CD4-positive, alpha-beta T cell treated with Interleukin-15 for 4 hours (primary cell): ENCODE data around the gene ATG3.
"Not testable (repeated sequence)": the region's sequence is repeated elsewhere in the genome, so short reads cannot be mapped to it uniquely, and the experiment has no call there.

Source experiments
- DNase-seq: peaks from one replicate; pipeline ENCODE4 v3.0.0-alpha.2; 2020; ENCODE audit warnings: low spot score

Gene ATG3

DNA sequence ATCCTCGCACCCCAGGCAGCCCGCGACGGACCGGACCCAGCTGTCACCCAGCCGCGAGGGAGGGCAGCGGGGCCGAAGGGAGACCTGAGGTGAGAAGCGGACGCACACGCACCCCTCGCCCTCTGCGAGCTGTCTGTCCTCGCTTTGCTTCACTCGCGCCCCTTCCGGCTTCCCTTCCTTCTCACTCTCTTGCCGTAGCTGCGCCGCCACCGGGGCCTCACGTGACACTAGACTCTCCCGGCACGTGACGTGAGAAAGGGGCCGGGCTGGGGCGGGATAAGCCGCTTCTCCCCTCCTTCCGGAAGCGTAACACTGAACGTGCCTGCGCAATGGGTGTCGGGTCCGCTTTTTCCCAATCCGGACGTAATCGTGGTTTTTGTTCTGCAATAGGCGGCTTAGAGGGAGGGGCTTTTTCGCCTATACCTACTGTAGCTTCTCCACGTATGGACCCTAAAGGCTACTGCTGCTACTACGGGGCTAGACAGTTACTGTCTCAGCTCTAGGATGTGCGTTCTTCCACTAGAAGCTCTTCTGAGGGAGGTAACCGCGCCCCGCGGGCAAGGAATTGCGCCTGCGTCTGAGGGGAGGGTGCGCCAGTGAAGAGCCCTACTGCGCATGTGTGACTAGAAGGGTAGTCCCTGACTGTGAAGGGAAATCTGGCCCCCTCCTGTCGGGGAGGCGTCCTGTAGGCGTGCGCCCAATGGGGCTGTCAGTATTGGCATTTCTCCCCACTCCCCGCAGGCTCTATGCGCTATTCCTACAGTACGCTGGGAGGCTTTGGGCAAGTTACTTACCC lies at the start of gene ATG3, which contains the start of gene SLC35A5:
Gene ATG3 (minus strand): TSS at position 229 of the 796 bp plus-strand sequence. CDS start 434 bp downstream, outside the sequence.
Gene SLC35A5 (plus strand): TSS at position 312 of the 796 bp plus-strand sequence. CDS start 1,359 bp downstream, outside the sequence.
- DNase-seq = peak; percentile 99

DNA sequence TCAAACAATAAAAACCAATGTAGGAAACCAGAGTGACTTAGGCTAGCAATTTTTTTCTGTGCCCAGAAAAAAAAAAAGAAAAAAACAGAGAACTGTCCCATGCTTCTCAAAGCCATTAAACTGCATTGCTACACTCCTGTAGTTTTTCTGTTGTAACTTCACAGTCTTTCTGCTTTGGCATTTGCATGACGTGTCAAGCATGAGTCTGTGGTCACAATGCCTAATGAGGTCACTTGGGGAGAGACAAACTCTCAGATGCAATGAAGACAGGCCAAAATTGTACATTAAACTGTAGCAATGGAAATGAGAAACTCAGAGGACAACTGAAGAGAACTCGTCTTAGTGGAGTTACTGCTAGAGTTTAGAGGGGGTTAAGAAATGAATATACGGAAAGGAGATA lies 48.4 kb upstream of the ATG3 start:
- no peak for DNase-seq

DNA sequence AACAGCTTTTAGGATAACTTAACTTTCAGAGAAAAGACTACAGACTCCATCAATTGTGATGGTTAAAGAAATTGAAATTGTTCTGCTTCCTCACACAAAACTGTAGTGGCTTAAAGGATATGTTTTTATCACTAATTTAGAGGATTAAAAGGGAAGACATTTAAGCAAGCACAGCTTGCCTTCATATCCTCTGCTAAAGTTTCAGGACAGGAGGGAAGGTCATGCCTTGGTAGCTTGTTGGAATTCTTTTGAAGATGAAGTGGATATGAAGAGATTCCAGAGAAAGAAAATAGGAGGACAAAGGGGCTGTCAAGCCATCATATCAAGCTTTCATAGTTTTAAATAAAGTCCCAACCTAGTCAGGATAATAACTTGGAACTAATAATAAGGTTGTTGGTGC lies 46.1 kb upstream of the ATG3 start:
- DNase-seq = no peak

DNA sequence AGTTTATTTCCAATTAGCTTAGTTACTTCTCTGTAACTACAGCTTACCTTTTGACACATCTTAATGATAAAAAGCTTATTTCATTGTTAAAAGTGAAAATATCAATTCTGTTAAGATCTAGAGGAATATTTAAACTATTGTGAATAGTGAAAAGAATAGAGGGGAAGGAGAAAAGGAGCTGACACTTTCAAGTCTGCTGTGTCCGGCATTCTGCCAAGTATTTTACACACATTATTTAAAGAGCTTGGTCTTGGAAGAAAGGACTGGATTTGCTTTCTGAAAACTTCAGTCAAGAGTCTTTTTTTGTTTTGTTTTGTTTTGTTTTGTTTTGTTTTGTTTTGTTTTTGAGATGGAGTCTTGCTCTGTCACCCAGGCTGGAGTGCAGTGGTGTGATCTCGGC lies 44.3 kb upstream of the ATG3 start:
- no peak for DNase-seq

DNA sequence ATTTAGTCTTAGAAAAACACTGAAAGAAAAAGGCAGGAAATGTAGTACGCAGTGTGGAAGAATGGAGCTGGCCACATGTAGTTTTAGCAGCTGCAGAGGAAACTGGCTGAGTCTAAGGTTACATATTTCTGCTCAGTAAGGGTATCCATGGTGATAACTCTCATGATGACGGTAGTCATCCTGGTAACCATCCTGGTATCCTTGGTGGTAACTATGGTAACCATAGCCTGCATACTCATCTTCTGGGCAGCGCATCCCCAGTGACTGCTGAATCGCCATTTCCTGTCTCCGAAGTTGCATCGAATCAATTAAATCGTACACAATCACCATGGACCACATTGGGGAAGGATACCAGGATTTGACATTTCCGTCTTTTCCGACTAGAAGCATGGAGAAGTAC lies 43.5 kb upstream of the ATG3 start:
- no peak for DNase-seq

DNA sequence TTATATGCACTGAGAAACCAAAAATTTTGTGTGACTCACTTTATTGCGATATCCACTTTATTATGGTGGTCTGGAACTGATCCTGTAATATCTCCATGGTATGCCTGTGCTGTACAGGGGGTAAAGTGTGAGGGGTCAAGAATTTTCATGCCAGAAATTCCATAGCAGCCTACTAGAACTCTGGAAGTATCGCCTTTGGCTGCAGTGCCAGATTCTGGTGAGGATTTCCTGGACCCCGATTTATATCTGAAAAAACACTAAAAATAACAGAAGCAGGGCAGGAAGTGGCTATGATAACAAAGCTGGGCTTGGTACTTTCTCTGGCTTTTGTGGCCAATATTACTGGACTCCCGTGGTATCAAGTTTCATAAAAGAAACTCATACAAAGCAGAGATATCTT lies 42.8 kb upstream of the ATG3 start:
- no peak for DNase-seq

DNA sequence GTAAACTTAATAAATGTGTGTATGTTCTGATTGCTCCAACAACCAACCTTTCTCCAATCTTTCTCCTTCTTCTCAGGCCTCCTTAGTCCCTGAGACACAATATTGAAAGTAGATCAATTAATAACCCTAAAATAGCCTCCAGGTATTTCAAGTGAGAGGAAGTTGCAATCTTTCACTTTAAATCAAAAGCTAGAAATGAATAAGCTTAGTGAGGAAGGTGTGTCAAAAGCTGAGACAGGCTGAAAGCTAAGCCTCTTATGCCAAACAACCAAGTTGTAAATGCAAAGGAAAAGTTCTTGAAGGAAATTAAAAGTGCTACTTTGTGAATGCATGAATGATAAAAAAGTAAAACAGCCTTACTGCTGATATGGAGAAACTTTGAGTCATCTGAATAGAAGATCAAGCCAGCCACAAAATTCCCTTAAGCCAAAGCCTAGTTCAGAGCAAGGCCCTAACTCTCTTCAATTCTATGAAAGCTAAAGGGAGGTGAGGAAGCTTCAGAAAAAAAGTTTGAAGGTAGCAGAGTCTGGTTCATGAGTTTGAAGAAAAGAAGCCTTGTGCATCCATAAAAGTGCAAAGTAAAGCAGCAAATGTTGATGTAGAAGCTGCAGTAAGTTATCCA lies 40.6 kb upstream of the ATG3 start:
- DNase-seq = no peak

DNA sequence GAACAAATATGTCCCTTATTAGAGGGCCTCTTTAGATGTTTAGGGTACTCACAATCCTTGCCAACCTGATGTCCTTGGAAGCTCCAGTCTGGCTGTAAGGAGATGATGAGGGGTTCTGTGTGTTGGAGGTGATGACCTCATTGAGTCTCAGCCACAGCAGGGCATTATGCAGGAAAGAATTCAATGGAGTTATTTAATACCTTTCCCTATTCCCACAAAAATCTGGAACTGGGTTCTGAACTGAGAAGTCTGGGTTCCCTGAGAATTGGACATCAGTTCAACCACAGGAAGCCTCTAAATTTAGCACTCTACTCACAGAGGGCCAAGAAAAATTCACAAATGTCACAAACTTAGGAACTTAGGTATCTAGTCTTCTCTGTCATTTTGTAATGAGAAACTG lies 37.0 kb upstream of the ATG3 start:
- DNase-seq = no peak

DNA sequence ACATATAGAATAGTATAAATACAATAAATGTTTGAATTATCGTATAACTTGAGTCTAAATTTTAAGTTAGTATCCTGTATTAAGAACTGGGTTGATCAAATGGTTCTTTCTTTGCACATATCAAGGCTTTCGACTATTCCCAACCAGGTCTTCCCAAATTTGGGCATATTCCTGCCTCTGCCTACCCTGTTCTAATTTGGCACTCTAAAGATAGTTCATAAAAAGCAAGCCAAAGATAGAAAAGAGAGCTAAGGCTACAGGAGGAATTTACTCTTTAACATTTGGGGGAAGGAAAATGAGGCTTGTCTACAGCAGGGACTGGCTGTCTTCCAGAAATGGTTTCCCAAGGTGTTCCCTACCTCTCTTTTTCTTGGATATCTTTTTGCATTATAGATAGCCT lies 36.2 kb upstream of the ATG3 start:
- DNase-seq = no peak

DNA sequence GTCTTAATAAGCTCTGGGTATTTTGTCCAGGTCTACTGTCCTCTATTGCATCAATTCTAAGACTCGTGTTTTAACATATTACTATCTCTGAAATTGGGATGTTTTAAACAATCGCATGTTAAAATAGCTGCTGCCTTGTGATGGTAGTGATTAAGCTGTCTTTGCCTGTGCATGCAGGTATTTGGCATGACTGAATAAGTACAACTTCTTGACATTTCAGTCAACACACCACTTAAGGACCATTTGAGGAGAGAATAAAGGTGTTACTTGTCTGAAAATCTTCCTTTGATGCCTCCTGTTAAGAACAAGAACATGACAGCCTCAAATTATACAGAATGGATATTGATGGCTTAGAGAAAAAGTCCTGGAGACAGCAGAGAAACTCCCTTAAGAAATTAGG lies 33.1 kb upstream of the ATG3 start:
- DNase-seq = no peak

DNA sequence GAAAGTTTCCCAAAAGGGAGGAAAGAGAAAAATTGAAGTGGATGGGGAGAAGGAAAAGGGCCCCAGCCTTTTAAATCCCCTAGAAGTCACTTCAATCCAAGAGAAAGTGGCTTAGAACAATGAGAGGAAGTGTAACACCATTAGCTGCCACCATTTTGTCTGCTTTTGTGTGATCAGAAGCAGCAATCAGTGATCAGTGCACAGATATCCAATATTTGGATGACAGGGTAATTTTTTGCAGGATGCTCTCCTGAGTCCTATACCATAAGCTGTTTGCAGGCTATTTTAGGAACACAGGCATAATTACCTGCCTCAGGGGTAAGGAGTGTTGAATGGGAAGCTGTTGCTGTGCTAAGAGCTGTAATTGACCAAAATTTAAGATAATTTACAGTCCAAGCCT lies 31.5 kb upstream of the ATG3 start:
- DNase-seq = no peak

DNA sequence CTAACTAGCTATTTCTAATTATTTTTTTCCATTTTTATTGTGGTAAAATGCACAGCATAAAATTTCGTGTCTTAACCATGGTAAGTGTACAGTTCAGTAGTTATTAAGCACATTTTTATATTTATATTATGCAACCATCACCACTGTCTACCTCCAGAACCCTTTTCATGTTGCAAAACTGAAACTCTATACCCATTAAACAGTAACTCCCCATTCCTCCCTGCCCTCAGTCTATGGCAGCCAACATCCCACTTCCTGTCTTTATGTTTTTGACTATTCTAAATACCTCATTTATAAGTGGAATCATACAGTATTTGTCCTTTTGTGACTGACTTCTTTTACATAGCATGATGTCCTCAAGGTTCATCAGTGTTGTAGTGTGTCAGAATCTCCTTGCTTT lies 25.6 kb upstream of the ATG3 start:
- no peak for DNase-seq

DNA sequence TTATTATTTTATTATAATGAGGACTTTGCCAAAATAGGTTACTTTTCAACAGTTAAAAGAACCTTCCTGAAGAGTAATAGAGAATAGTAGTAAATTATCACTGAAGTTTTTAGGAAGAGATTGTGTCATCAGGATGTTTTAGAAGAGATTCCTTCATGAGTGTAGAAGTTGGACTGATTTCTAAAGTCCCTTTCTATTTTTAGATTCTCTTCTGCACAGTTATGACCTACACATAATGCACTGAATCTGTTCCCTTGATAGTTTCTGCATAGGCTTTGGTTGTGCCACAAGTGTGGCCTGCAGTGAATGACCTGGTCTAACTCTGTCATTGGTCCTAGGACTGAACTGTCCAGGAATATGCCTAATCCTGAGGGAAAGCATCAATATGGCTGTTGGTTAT lies 24.0 kb upstream of the ATG3 start:
- no peak for DNase-seq

DNA sequence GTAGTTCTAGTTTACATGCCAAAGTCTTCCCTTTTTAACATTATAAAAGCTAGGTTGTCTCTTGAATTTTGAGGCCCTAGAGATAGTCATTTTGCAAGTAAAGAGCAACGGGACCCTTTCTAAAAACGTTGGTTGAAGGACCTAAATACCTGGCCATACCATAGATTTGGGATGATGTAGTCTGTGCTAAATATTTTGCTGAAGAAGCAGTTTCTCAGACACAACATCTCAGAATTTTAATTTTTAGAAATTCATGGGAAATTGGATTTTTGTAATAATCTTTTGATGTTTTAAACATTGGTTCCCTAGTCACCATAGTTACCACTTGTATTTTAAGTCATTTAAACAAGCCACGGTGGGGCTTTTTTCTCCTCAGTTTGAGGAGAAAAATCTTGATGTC lies 21.3 kb upstream of the ATG3 start:
- no peak for DNase-seq

DNA sequence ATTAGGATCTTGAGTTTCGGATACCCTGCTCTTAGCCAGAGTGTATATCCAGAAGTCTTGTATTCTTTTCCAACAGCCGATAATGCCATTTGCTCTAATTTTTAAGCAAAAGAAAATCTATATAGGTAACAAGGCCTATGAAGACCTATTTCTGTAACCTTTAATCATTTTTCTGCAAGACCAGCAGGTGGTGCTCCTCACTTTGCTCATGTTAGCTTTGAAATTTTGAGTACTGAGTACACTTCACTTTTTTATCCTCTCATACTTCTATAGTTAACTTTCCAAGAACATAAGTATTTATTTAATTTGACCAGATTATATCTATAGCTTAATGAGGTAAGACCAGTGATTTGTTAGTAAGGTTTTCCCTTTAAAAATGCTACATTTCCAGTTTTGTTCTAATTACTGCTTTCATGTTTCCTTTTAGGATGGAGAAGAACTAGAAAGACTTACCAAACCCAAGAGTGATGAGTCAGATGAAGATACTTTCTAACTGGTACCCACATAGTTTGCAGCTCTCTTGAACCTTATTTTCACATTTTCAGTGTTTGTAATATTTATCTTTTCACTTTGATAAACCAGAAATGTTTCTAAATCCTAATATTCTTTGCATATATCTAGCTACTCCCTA lies 20.6 kb upstream of the ATG3 start:
- DNase-seq = peak; percentile 30

DNA sequence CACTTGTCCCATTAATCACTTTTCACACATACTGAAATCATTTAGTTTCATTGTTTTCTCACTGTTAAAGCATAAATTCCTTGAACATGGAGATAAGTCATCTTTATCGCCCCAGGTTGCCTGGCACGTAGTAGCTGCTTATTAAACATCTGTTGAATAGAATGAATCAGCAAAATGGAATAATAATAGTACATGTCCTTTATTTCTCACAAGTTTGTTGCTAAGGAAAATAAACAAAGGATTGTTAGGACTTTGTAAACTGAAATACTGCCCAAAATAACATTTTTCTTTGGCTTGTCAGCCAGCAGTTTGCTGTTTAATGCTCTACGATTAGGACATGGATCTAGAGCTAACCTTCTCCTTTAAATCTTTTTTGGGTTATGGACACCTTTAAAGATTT lies 17.9 kb upstream of the ATG3 start:
- DNase-seq = no peak

DNA sequence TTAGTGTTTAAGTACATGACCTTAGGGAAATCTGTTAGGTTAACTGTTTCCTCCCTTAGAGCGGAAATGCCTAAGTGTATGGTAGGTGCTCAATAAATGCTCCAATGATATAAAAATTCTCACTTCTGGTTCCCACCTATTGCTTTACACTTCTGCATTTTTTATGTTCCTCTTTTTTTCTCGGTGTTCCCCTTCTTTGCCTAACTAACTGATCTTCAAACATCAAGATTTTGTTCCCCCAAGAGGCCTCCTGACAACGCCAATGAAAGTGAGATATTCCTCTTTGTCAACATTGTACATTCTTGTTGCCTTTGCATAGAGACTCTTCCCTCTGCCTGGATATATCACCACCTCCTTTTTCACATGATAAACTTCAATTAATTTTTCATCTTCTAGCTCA lies 17.5 kb upstream of the ATG3 start:
- no peak for DNase-seq

DNA sequence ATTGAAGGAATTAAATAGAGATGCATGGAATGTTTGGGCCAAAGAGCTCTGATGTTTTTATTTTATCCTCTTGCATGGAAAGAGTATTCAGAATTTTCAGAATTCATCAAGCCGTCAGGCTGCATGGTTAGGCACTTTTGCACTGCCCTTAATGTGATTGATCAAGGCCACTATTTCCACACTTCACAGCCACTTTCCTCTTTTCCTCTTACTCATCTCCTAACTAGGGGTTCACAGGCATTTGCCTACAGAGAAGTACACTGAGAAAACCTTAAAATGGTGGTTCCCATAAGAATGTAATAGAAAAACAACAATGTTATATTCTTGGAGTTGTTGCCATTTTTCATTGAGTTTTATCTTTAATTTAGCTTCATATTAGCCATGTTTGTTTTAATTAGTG lies 10.9 kb upstream of the ATG3 start:
- no peak for DNase-seq

DNA sequence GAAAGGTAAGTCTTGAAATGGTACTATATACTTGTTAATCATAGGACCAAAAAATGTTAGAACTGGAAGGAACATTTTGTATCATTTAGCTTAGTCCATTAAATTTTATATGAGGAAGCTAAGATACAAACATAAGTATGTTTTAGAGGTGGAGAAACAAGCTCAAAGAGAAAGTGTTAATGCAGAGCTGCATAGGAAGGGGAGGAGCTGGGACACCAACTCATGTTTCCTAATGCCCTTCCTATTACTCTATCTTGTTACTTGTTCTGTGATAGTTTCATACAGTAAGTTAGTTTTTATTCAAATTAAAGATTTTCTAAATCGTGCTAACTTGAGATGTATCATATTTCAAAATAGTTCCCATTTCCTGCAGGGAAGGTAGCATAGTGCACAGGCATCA lies 7.5 kb upstream of the ATG3 start:
- no peak for DNase-seq

DNA sequence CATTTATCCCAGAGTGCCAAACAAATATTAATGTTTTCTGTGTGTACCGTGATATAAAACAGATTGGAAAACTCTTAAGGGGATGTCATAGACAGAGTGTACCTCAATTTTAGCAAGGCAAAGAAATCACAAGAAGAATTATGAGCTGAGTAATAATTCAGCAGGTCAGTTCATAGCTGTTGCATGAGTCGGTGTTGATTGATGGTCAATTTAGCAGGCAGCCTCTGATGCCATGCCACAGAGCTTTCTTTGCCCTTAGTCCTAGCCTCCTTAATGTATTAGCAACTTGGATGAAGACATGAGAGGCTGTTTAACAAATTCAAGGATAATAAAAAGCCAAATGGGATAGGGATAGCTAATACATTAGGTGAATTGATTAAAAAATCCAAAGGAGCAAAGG lies 6.9 kb upstream of the ATG3 start:
- no peak for DNase-seq

DNA sequence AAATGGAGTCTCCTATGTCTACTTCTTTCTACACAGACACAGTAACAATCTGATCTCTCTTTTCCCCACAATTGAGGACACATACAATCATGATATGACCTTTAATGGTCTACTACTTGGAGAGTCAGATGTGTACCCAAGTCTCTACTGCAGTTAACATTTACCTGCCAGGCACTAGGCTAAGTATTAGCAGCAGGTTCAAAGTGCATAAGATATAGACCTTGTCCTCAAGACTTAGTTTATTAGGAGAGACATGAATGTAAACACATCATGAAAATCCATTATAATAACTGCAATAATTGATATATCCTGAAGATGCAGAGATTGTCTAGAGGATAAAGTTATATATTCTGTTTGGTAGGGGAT lies 3.2 kb upstream of the ATG3 start:
- DNase-seq = no peak

DNA sequence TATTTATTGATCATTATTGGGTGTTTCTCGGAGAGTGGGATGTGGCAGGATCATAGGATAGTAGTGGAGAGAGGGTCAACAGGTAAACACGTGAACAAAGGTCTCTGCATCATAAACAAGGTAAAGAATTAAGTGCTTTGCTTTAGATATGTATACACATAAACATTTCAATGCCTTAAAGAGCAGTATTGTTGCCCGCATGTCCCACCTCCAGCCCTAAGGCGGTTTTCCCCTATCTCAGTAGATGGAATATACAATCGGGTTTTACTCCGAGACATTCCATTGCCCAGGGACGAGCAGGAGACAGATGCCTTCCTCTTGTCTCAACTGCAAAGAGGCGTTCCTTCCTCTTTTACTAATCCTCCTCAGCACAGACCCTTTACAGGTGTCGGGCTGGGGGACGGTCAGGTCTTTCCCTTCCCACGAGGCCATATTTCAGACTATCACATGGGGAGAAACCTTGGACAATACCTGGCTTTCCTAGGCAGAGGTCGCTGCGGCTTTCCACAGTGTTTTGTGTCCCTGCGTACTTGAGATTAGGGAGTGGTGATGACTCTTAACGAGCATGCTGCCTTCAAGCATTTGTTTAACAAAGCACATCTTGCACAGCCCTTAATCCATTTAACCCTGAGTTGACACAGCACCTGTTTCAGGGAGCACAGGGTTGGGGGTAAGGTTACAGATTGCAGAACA lies 2.6 kb upstream of the ATG3 start:
- not testable (repeated sequence) for DNase-seq

DNA sequence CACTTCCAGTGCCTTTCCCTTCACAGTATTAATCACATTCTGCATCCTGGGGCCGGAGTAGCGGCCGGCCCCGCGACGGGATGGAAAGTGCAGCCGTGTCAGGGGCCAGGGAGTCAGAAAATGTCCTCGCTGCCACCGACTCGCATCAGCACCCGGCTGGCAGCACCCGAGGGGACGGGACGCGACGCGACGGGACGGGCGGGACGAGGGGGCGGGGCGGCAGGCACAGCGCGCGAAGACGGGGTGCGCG lies 353 bp downstream of the ATG3 start:
- no peak for DNase-seq
